Tibial artery (tissue), 4 donors: ENCODE results near the gene GRIK3.

Source experiments
- DNase-seq, 2 donors: peaks; one replicate each; pipeline ENCODE4 v3.0.0-alpha.2; 2019
- H3K27ac ChIP-seq, 2 donors: fragments of 200-600 bp; sonication (generic) in 1 of 2; 1 replicate in 1 of 2; 2 replicates in 1 of 2; pipeline ENCODE4 v1.5.1; 2018 to 2019; ENCODE audit warnings: mild to moderate bottlenecking in 1 of 2
- H3K27me3 ChIP-seq, 2 donors: fragments of 200-600 bp; sonication (generic) in 1 of 2; one replicate each; pipeline versions ENCODE4 v1.5.1 to v1.6.0; 2016 to 2019
- H3K36me3 ChIP-seq, 3 donors: fragments of 200-600 bp; sonication (generic) in 2 of 3; one replicate each; pipeline ENCODE4 v1.5.1; 2016 to 2019; ENCODE audit warnings: mild to moderate bottlenecking in 2 of 3
- H3K4me1 ChIP-seq, 4 donors: fragments of 200-600 bp; sonication (generic) in 2 of 4; 1 replicate in 3 of 4; 2 replicates in 1 of 4; pipeline ENCODE4 v1.5.1; 2016 to 2019
- H3K4me3 ChIP-seq, 2 donors: fragments of 200-600 bp; sonication (generic) in 1 of 2; 1 replicate in 1 of 2; 2 replicates in 1 of 2; pipeline ENCODE4 v1.5.1; 2018 to 2019; ENCODE audit warnings: mild to moderate bottlenecking in 2 of 2
- H3K9me3 ChIP-seq, 3 donors: fragments of 200-600 bp; sonication (generic) in 1 of 3; one replicate each; pipeline ENCODE4 v1.5.1; 2016 to 2019
- intact Hi-C: fragments of 100-400 bp; cut with DNase I; formaldehyde crosslinking; loops from one replicate; pipeline ENCODE4 v1.15.0; 2023; ENCODE audit warnings: low total_unique reads
- TF ChIP-seq, protein P1 (sequence below), 2 experiments: fragments of 200-600 bp in 1 of 2; fragments of 450-650 bp in 1 of 2; IDR thresholded peaks; one replicate each; pipeline ENCODE4 v1.5.1; 2017 to 2019; ENCODE audit warnings: antibody characterized with exemption in 2 of 2, mild to moderate bottlenecking in 1 of 2, moderate library complexity in 1 of 2

The GRIK3 gene

DNA sequence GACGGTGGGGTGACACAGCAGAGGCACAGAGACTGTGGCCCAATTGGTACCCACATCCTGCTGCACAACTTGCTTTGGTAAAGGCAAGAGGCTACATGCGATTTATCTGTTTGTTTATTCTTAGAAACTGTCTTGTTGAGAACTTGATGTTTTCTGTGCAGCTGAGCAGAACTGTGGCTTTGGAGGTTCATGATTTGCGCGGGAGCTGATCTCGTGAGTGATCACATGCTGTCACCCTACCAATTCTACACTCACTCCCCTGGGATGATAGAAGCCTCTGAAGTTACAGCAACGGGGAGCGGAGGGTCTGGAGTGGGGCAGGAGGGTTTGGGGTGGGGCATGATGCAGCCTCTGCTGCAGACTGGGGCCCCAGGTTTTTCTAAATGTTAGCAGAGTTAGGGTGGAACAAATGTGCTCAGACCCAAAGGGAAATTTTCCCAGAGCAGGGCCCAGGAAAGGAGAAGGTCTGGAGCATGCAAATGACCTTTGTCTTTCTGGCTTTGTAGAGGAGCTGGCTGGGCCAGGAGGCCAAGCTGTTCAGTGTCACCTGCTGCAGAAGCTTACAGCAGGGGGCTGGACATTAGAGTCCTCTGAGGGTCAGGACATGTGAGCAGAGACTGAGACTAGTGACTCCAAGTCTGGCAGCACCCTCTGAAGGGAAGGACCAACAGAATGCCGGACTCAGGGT, 83.6 kb downstream of the GRIK3 start:
- intact Hi-C loops, result no loop called here
- no peaks in the 10 kb centered on the region for H3K9me3 ChIP-seq
- H3K4me1 ChIP-seq, result no peaks in the 10 kb centered on the region
- peaks cover 0 to 21% of the 10 kb centered on the region in 2 donors for H3K27me3 ChIP-seq
- no peak for DNase-seq
- H3K4me3 ChIP-seq, result no peak overlapping the region
- H3K27ac ChIP-seq, result no peak overlapping the region
- TF ChIP-seq, protein P1, sequence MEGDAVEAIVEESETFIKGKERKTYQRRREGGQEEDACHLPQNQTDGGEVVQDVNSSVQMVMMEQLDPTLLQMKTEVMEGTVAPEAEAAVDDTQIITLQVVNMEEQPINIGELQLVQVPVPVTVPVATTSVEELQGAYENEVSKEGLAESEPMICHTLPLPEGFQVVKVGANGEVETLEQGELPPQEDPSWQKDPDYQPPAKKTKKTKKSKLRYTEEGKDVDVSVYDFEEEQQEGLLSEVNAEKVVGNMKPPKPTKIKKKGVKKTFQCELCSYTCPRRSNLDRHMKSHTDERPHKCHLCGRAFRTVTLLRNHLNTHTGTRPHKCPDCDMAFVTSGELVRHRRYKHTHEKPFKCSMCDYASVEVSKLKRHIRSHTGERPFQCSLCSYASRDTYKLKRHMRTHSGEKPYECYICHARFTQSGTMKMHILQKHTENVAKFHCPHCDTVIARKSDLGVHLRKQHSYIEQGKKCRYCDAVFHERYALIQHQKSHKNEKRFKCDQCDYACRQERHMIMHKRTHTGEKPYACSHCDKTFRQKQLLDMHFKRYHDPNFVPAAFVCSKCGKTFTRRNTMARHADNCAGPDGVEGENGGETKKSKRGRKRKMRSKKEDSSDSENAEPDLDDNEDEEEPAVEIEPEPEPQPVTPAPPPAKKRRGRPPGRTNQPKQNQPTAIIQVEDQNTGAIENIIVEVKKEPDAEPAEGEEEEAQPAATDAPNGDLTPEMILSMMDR (IDR thresholded peaks at IDR 0.05), result no peak
- no peaks in the 10 kb centered on the region for H3K36me3 ChIP-seq

DNA sequence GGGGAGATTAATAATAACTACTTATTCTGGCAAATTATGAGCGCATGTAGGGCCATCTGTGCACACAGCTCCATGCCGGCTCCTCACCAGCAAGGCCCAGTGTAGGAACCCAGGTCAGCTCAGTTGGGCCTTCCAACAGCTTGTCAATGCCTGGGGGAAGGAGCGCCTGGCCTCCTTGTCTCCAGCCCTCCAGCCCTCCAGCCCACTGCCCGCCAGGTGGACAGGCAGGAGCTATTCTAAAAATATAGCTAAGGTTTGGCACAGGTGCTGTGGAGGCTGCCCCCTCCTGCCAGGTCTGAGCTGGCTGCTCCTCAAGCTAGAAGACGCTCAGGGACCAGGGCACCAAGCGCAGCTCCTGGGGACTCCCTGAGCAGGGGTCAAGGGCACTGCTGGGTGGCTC, 85.7 kb downstream of the GRIK3 start:
- Histone ChIP-seq H3K36me3 (no peaks in the 10 kb centered on the region), H3K27ac (no peak overlapping the region), H3K4me1 (no peaks in the 10 kb centered on the region), H3K27me3 (peaks cover 0 to 13% of the 10 kb centered on the region in 2 donors), H3K9me3 (no peaks in the 10 kb centered on the region), H3K4me3 (no peak overlapping the region)
- TF ChIP-seq, protein P1 (IDR thresholded peaks at IDR 0.05), result no peak
- intact Hi-C loops, result no loop called here
- DNase-seq, result no peak

DNA sequence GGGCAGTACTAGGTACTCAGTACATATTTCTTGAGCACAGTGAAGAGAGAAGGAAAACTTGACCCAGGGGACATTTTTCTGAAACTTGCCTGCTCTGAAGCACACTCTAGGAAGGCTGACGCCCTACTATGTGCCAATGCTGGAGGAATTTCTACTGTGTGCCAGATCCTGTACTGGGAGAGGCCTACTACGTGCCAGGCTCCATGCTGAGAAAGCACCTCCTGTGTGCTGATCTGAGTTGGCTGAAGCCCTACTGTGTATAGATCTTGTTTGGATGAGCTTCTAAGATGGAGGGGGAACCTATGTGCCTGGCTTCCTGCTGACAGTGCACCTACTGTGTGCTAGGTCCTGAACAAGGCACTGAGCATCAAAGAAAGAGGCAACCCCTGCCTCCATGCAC, 86.2 kb downstream of the GRIK3 start:
- intact Hi-C loops, result no loop called here
- Histone ChIP-seq H3K9me3 (no peaks in the 10 kb centered on the region), H3K36me3 (no peaks in the 10 kb centered on the region), H3K27me3 (peaks cover 0 to 12% of the 10 kb centered on the region in 2 donors), H3K4me1 (no peaks in the 10 kb centered on the region), H3K27ac (no peak overlapping the region), H3K4me3 (no peak overlapping the region)
- TF ChIP-seq, protein P1 (IDR thresholded peaks at IDR 0.05), result no peak
- DNase-seq, result no peak

DNA sequence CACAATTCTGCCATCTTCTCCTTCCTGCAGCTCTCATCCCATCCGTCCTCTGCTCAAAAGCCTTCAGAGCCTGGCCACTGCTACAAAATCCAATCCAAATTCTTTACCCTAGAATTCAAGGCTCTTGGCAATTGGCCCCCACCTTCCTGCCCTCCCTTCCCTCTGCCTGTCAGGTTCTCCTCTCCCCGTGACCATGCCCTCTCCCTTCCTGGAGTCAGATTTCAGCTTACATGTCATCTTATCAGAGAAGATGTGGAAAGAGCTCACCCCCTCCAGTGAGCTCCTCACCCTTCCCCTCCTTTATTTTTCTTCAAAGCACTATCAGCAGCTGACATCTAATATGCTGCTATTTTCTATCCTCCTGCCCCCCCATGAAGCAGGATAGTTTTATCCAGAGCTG, 86.9 kb downstream of the GRIK3 start:
- no peak overlapping the region for H3K27ac ChIP-seq
- intact Hi-C loops, result no loop called here
- H3K36me3 ChIP-seq, result no peaks in the 10 kb centered on the region
- H3K9me3 ChIP-seq, result no peaks in the 10 kb centered on the region
- no peaks in the 10 kb centered on the region for H3K4me1 ChIP-seq
- no peak overlapping the region for H3K4me3 ChIP-seq
- TF ChIP-seq, protein P1 (IDR thresholded peaks at IDR 0.05), result no peak
- peaks cover 0 to 19% of the 10 kb centered on the region in 2 donors for H3K27me3 ChIP-seq
- DNase-seq, result no peak

DNA sequence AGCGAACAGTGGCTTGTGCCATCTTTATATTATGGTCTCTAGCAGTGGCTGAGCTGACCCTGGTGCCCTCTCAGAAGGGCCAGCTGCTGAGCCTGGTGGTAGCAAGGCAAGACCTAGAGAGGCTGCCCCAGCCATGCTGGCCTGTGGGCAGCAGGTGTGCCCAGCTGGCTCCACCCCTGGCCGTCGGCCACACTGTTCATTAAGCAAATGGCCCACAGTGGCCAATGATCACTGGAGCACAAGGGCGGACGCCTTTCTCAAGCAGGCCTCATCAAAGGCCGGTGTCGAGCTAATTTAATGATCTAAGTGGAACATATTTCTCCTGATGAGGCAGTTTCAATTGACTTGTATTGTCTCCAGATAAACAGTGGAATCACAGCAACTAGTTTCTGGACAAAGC, 89.4 kb downstream of the GRIK3 start:
- H3K27me3 ChIP-seq, result peaks cover 0 to 33% of the 10 kb centered on the region in 2 donors
- H3K4me1 ChIP-seq, result no peaks in the 10 kb centered on the region
- DNase-seq, result no peak
- intact Hi-C loops, result no loop called here
- H3K4me3 ChIP-seq, result no peak overlapping the region
- no peaks in the 10 kb centered on the region for H3K9me3 ChIP-seq
- TF ChIP-seq, protein P1 (IDR thresholded peaks at IDR 0.05), result no peak
- H3K36me3 ChIP-seq, result no peaks in the 10 kb centered on the region
- H3K27ac ChIP-seq, result no peak overlapping the region

DNA sequence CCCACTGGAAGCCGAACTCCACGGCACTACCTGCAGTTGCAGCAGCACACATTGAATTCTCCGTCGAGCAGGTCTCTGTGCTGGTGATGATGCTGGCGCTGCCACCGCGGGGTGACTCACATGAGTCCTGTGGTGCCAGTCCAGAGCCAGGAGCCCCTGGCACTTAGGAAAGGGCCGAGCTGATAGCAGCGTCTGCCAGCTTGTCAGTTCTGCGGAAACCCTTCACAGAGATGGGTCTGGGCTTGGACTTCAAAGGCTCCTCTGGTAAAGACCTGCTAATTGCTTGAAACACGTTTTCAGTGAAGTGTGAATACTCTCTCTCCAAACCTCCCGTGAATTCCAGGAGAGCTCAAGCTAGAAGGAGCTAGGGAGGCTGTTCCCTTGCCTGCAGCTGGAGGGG, 92.2 kb downstream of the GRIK3 start:
- TF ChIP-seq, protein P1 (IDR thresholded peaks at IDR 0.05), result no peak
- intact Hi-C loops, result no loop called here

More for the DNA sequence above, 92.2 kb downstream of the GRIK3 start:
- Histone ChIP-seq H3K27me3 (peaks cover 0 to 22% of the 10 kb centered on the region in 2 donors), H3K9me3 (no peaks in the 10 kb centered on the region), H3K4me3 (no peak overlapping the region), H3K27ac (no peak overlapping the region), H3K4me1 (no peaks in the 10 kb centered on the region), H3K36me3 (no peaks in the 10 kb centered on the region)
- DNase-seq, result no peak
